Hepatocyte (in vitro differentiated cells): ENCODE results near the gene ZNF474.

ENCODE experiments used
- CTCF ChIP-seq: fragments of 200-600 bp; sonication (generic); IDR thresholded peaks from 2 replicates; pipeline ENCODE4 v1.5.1; 2016; ENCODE audit warnings: antibody characterized with exemption, mild to moderate bottlenecking; ENCODE audit not compliant: poor library complexity
- EZH2 ChIP-seq: fragments of 200-600 bp; sonication (generic); IDR thresholded peaks from 2 replicates; pipeline ENCODE4 v1.6.1; 2016; ENCODE audit warnings: antibody characterized with exemption, mild to moderate bottlenecking, borderline replicate concordance

GRCh38 chr5:122085041-122085440 lies 44.3 kb upstream of the ZNF474 start:
- no peak for TF ChIP-seq EZH2
- TF ChIP-seq CTCF = no peak
